Endothelial cell of umbilical vein (primary cell): ENCODE results near the gene TNFRSF12A. TPM values are rescaled to one million over a fixed set of nuclear protein-coding genes. Genes with fewer than 3 reads are reported as not detected.

Experiments
- BruUV-seq: library from RNA; stranded (reverse); fragments of 400-500 nt; replicated peaks from 2 replicates; lab custom pipeline; 2021; lab: Mats Ljungman, UMichigan
- CTCF ChIA-PET: fragments of 300-600, 350-600 bp; sonication (Branson Sonifier 250); formaldehyde crosslinking; loops from one replicate; lab custom pipeline; 2021; ENCODE audit warnings: antibody characterized with exemption, inconsistent platforms; lab: Charles Lee
- POLR2A ChIA-PET: fragments of 300-600, 350-600 bp; sonication (Branson Sonifier 250); formaldehyde crosslinking; loops from one replicate; lab custom pipeline; 2021; ENCODE audit warnings: antibody characterized with exemption, inconsistent platforms; lab: Charles Lee
- DNase-seq: peaks from one replicate; pipeline ENCODE4 v3.0.0-alpha.2; 2011; ENCODE audit warnings: low read depth, low spot score
- FAIRE-seq: peaks from 2 replicates; lab custom pipeline; 2011; peaks lifted over from hg19 to GRCh38; lab: Jason Lieb, UNC
- H2AFZ ChIP-seq: 2 replicates; pipeline ENCODE4 v1.6.0; 2012; ENCODE audit warnings: low read depth, low read length, control low read depth, inconsistent platforms
- H3K27ac ChIP-seq: 2 replicates; pipeline ENCODE4 v1.5.1; 2011; ENCODE audit warnings: low read depth, mild to moderate bottlenecking, control low read depth, low read length, moderate library complexity; ENCODE audit not compliant: insufficient read depth
- H3K27me3 ChIP-seq, 2 experiments: 2 replicates each; pipeline versions ENCODE4 v1.6.0 to v1.6.1; 2011; ENCODE audit warnings: low read length in 2 of 2, mixed read lengths in 1 of 2; ENCODE audit not compliant: control insufficient read depth in 2 of 2, insufficient read depth in 2 of 2
- H3K36me3 ChIP-seq, 2 experiments: 2 replicates in 1 of 2; 3 replicates in 1 of 2; pipeline ENCODE4 v1.5.1; 2011; ENCODE audit warnings: low read length in 2 of 2, mild to moderate bottlenecking in 1 of 2, moderate library complexity in 1 of 2; ENCODE audit not compliant: control insufficient read depth in 2 of 2, insufficient read depth in 2 of 2; ENCODE audit errors: extremely low read depth in 1 of 2
- H3K4me1 ChIP-seq: 3 replicates; pipeline ENCODE4 v1.5.1; 2011; ENCODE audit warnings: mild to moderate bottlenecking, low read length; ENCODE audit not compliant: control insufficient read depth, insufficient read depth; ENCODE audit errors: extremely low read depth
- H3K4me2 ChIP-seq: 2 replicates; pipeline ENCODE4 v1.6.1; 2011; ENCODE audit warnings: low read length, control low read depth, mixed read lengths; ENCODE audit not compliant: insufficient read depth
- H3K4me3 ChIP-seq, 3 experiments: fragments of 200-600 bp in 1 of 3; sonication (generic), shearing (Covaris generic) in 1 of 3; replicated peaks in 1 of 3; 2 replicates each; pipeline ENCODE4 v1.5.1; 2011 to 2016; ENCODE audit warnings: control low read depth in 3 of 3, low read length in 3 of 3, mild to moderate bottlenecking in 2 of 3, inconsistent platforms in 1 of 3, low read depth in 1 of 3, moderate library complexity in 1 of 3; ENCODE audit not compliant: insufficient read depth in 1 of 3
- H3K79me2 ChIP-seq: 2 replicates; pipeline ENCODE4 v1.6.0; 2012; ENCODE audit warnings: low read length, inconsistent platforms; ENCODE audit not compliant: control insufficient read depth, insufficient read depth
- H3K9ac ChIP-seq: replicated peaks from 2 replicates; pipeline ENCODE3; 2011; ENCODE audit warnings: low read length, control low read depth; ENCODE audit not compliant: insufficient read depth; ENCODE audit errors: extremely low read depth
- H3K9me1 ChIP-seq: replicated peaks from 3 replicates; pipeline ENCODE4 v1.6.0; 2011; ENCODE audit warnings: mild to moderate bottlenecking, low read length; ENCODE audit not compliant: control insufficient read depth, insufficient read depth; ENCODE audit errors: extremely low read depth
- H3K9me3 ChIP-seq: replicated peaks from 2 replicates; pipeline ENCODE4 v1.5.1; 2012; ENCODE audit warnings: low read length, inconsistent platforms; ENCODE audit not compliant: control insufficient read depth, insufficient read depth
- H4K20me1 ChIP-seq: replicated peaks from 2 replicates; pipeline ENCODE3; 2011; ENCODE audit warnings: mild to moderate bottlenecking, low read length; ENCODE audit not compliant: control insufficient read depth, insufficient read depth; ENCODE audit errors: extremely low read depth
- CTCF ChIP-seq, 2 donors: IDR thresholded peaks; 1 replicate in 1 of 2; 2 replicates in 1 of 2; pipeline ENCODE4 v1.5.1; 2011; ENCODE audit warnings: low read length in 2 of 2, mild to moderate bottlenecking in 2 of 2, moderate library complexity in 2 of 2, control low read depth in 1 of 2, inconsistent platforms in 1 of 2, low read depth in 1 of 2; ENCODE audit not compliant: insufficient read depth in 1 of 2; ENCODE audit errors: extremely low read depth in 1 of 2
- EZH2 ChIP-seq: IDR thresholded peaks from 2 replicates; pipeline ENCODE4 v1.6.1; 2012; ENCODE audit warnings: borderline replicate concordance, low read depth, mild to moderate bottlenecking, moderate library complexity, low read length, inconsistent platforms; ENCODE audit not compliant: severe bottlenecking
- FOS ChIP-seq: IDR thresholded peaks from 2 replicates; pipeline ENCODE4 v1.6.1; 2011; ENCODE audit warnings: mild to moderate bottlenecking, low read length, moderate library complexity, borderline replicate concordance; ENCODE audit not compliant: insufficient read depth
- GATA2 ChIP-seq: IDR thresholded peaks from 2 replicates; pipeline ENCODE4 v1.7.0; 2011; ENCODE audit warnings: low read depth, mild to moderate bottlenecking, moderate library complexity, mixed read lengths, low read length; ENCODE audit not compliant: insufficient read length, insufficient read depth
- JUN ChIP-seq: IDR thresholded peaks from 2 replicates; pipeline ENCODE4 v1.6.1; 2011; ENCODE audit warnings: borderline replicate concordance, low read depth; ENCODE audit not compliant: insufficient read length, insufficient read depth
- MAX ChIP-seq: IDR thresholded peaks from 2 replicates; pipeline ENCODE4 v1.6.1; 2011; ENCODE audit not compliant: insufficient read depth, insufficient read length
- MYC ChIP-seq: IDR thresholded peaks from one replicate; pipeline ENCODE4 v1.6.1; 2011; ENCODE audit warnings: mild to moderate bottlenecking, low read depth, low read length
- POLR2A ChIP-seq: IDR thresholded peaks from 2 replicates; pipeline ENCODE4 v1.6.1; 2012; ENCODE audit warnings: low read depth, mild to moderate bottlenecking, control low read depth, low read length
- POLR2AphosphoS5 ChIP-seq: IDR thresholded peaks from 2 replicates; pipeline ENCODE4 v1.6.1; 2012; ENCODE audit warnings: low read depth, mild to moderate bottlenecking, control low read depth, low read length, moderate library complexity; ENCODE audit not compliant: insufficient read depth
- dilution Hi-C: fragments of 300-500 bp; cut with MboI; formaldehyde crosslinking; loops from one replicate; pipeline ENCODE4 v1.15.0; 2019; ENCODE audit warnings: low sequenced_read_pairs; ENCODE audit not compliant: extremely low pct_ligation_motif_present
- intact Hi-C: fragments of 100-400 bp; cut with micrococcal nuclease; formaldehyde crosslinking; loops from one replicate; pipeline ENCODE4 v1.10.0; 2022
- polyA plus RNA-seq, 4 experiments: library from polyadenylated mRNA; depleted of rRNA in 3 of 4; stranded (reverse) in 3 of 4; unstranded in 1 of 4; fragments of >200 nt; gene quantifications; 2 replicates each; pipeline versions ENCODE4 v1.2.1 to v1.2.3, GENCODE V29; 2011 to 2012; ENCODE audit warnings: missing spikeins in 1 of 4
- total RNA-seq: library from RNA; stranded (reverse); gene quantifications from 2 replicates; pipeline ENCODE4 v1.2.3, GENCODE V29; 2021

TNFRSF12A gene
- total and polyA plus RNA-seq, 2 donors (not counting 3 experiments of a cell fraction or from before 2014, with no cell fraction given): 162 to 187 TPM

- Histone ChIP-seq H3K4me2 (no peak overlapping the region), H3K9me3 (no peaks in the 10 kb centered on the region), H3K79me2 (peaks cover 5% of the 10 kb centered on the region), H3K27me3 (no peaks in the 10 kb centered on the region), H4K20me1 (no peaks in the 10 kb centered on the region), H2AFZ (no peak overlapping the region), H3K27ac (no peak overlapping the region), H3K4me1 (peaks cover 10% of the 10 kb centered on the region), H3K4me3 (no peak overlapping the region), H3K9ac (no peak overlapping the region), H3K36me3 (no peaks in the 10 kb centered on the region), H3K9me1 (no peaks in the 10 kb centered on the region)
- CTCF ChIA-PET: interaction anchor here (0.9 to 1.7 kb wide), 4 partner anchors 10 to 55 kb away, joined by 3 to 4 read pairs (median 4); no protein-coding TSS in a partner anchor
- intact Hi-C loops (no loop called here), dilution Hi-C loops (no loop called here)
- DNase-seq: no peak
- POLR2A ChIA-PET: no interaction called here
- TF ChIP-seq POLR2A: no peak
- TF ChIP-seq EZH2: no peak
- no peak for TF ChIP-seq MAX
- no peak for TF ChIP-seq JUN
- TF ChIP-seq FOS: no peak
- TF ChIP-seq POLR2AphosphoS5: no peak
- no peak for TF ChIP-seq MYC
- no peak for TF ChIP-seq GATA2
- no peak for FAIRE-seq
- no TSS peak for BruUV-seq
These were observed 37.8 kb upstream of the TNFRSF12A start for GRCh38 chr16:2982402-2982801.

GRCh38 chr16:2983706-2984136 is 36.4 kb upstream of the TNFRSF12A start:
- peaks cover 10% of the 10 kb centered on the region for H3K4me1 ChIP-seq
- peak overlapping the region; percentile 54 for H2AFZ ChIP-seq
- no peaks in the 10 kb centered on the region for H3K36me3 ChIP-seq
- TF ChIP-seq GATA2 (no peak), POLR2AphosphoS5 (peak; percentile 74), POLR2A (no peak), MAX (no peak), JUN (no peak), MYC (no peak), CTCF (IDR thresholded peaks at IDR 0.05; ENCODE audit: extremely low read depth in 1 of 2, insufficient read depth in 1 of 2, low read depth in 1 of 2, low read length in 2 of 2) (peak; percentile 81 to 91), EZH2 (no peak), FOS (no peak)
- H3K27me3 ChIP-seq: no peaks in the 10 kb centered on the region
- POLR2A ChIA-PET: no interaction called here
- H3K4me3 ChIP-seq: no peak overlapping the region
- H3K9ac ChIP-seq: no peak overlapping the region
- DNase-seq (peak; percentile 76), FAIRE-seq (peak; percentile 88)
- H3K4me2 ChIP-seq: peak overlapping the region; percentile 17
- CTCF ChIA-PET: interaction anchor here (1.0 to 1.7 kb wide), 2 partner anchors 22 to 48 kb away, joined by 3 to 4 read pairs; no protein-coding TSS in a partner anchor
- peaks cover 5% of the 10 kb centered on the region for H3K79me2 ChIP-seq
- BruUV-seq: no TSS peak
- intact Hi-C loops (no loop called here), dilution Hi-C loops (no loop called here)
- no peaks in the 10 kb centered on the region for H4K20me1 ChIP-seq
- no peak overlapping the region for H3K27ac ChIP-seq
- no peaks in the 10 kb centered on the region for H3K9me1 ChIP-seq
- no peaks in the 10 kb centered on the region for H3K9me3 ChIP-seq
